Measurements from ENCODE around the gene UCK2.

UCK2 gene

DNA sequence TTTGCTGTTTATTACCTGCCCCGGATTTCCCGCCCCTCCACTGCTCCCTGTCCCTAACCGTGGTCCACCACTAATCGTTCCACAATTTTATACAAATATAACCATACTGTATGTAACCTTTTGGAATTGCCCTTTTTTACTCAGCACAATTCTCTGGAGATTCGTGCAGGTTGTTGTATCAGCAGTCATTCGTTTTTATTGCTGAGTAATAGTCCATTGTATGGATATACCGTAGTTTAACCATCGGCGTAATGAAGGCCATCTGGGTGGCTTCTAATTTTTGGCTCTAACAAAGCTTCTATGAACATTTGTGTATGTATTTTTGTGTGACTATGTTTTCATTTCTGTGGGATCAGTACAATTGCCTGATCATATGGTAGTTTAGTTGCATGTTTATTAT, 50.0 kb downstream of the UCK2 start:
- no peaks in the 10 kb centered on the region for H3K9me3 Mint-ChIP-seq
- peaks cover 43% of the 10 kb centered on the region for H3K4me1 Mint-ChIP-seq
- H3K27ac Mint-ChIP-seq, result no peak overlapping the region
- H3K27me3 Mint-ChIP-seq, result peaks cover 3% of the 10 kb centered on the region
- no peak overlapping the region for H3K4me3 Mint-ChIP-seq
- H3K36me3 Mint-ChIP-seq, result peaks cover 3% of the 10 kb centered on the region

DNA sequence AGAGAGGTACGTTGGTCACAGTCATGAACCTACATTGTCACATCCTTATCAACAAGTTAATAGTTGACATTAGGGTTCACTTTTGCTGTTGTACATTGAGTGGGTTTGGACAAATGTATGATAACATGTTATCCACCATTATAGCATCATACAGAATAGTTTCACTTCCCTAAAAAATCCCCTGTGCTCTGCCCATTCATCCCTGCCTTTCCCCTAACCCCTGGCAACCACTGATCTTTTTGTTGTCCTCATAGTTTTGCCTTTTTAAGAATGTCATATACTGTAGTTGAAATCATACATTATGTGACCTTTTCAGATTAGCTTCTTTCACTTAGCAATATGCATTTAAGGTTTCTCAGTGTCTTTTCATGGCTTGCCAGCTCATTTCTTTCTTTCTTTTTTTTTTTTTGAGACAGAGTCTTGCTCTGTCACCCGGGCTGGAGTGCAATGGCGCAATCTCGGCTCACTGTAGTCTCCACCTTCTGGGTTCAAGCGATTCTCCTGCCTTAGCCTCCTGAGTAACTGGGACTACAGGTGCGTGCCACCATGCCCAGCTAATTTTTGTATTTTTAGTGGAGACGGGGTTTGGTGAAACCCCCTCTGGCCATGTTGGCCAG, 50.6 kb downstream of the UCK2 start:
- peaks cover 37% of the 10 kb centered on the region for H3K4me1 Mint-ChIP-seq
- no peaks in the 10 kb centered on the region for H3K9me3 Mint-ChIP-seq
- H3K4me3 Mint-ChIP-seq, result no peak overlapping the region
- peaks cover 3% of the 10 kb centered on the region for H3K27me3 Mint-ChIP-seq
- H3K27ac Mint-ChIP-seq, result no peak overlapping the region
- H3K36me3 Mint-ChIP-seq, result peaks cover 3% of the 10 kb centered on the region

DNA sequence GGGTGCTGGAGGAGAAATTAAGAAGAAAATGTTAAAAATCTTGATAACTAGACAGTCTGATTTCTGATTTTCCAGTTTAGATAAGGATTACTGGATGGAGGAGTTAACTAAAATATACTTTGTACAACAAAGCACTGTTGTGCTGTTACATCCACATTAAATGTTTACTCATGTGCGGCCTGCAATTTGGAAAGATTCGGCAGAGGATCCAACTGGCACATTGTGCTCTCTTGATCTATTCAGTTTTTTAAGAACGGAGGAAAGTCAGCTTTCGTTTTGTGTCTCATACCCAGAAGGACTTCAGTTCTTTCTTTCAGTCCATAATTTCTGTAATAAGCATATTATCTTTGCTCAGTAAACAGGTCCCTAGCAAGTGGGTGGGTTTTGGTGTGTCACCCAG, 52.5 kb downstream of the UCK2 start:
- no peak overlapping the region for H3K4me3 Mint-ChIP-seq
- peaks cover 3% of the 10 kb centered on the region for H3K36me3 Mint-ChIP-seq
- no peaks in the 10 kb centered on the region for H3K9me3 Mint-ChIP-seq
- peaks cover 21% of the 10 kb centered on the region for H3K4me1 Mint-ChIP-seq
- H3K27ac Mint-ChIP-seq, result no peak overlapping the region
- H3K27me3 Mint-ChIP-seq, result peaks cover 3% of the 10 kb centered on the region

DNA sequence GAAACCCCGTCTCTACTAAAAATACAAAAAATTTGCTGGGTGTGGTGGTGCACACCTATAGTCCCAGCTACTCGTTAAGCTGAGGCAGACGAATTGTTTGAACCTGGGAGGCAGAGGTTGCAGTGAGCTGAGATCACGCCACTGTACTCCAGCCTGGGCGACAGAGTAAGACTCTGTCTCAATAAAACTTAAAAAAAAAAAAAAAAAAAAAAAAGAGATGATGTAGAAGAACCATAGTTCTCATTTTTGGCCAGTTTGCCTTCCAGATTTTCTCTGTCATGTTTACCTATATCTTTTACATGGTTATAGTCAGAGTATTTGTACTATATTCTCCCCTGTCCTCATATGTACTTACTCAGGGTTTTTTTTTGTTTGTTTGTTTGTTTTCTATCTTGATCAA, 53.6 kb downstream of the UCK2 start:
- peaks cover 12% of the 10 kb centered on the region for H3K4me1 Mint-ChIP-seq
- peaks cover 3% of the 10 kb centered on the region for H3K27me3 Mint-ChIP-seq
- no peak overlapping the region for H3K4me3 Mint-ChIP-seq
- H3K9me3 Mint-ChIP-seq, result no peaks in the 10 kb centered on the region
- peaks cover 3% of the 10 kb centered on the region for H3K36me3 Mint-ChIP-seq
- no peak overlapping the region for H3K27ac Mint-ChIP-seq

DNA sequence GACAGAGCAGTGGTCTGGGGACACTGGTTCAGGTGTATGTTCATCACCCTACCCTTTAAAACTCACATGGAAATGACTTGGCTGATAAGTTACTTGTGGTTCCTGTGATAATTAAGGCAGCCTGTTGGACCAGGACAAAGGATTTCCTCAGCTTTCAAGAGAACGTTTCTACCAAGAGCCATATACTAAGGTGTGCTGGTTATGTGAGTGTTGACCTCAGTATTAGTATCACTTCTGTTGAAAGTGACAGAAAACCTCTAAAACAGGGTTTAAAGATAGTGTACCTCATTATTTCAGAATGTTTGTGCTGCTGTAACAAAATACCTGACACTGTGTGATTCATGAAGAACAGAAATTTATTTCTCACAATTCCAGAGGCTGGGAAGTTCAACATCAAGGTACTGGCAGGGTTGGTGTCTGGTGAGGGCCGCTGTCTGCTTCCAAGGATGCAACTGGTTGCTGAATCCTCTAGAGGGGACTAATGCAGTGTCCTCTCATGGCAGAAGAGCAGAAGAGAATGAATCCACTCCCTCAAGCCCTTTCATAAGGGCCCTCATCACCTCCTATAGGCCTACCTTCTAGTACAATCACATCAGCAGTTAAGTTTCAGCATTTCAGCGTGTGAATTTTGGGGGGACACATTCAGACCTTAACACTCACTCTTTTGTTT, 54.9 kb downstream of the UCK2 start:
- H3K4me1 Mint-ChIP-seq, result peaks cover 8% of the 10 kb centered on the region
- H3K36me3 Mint-ChIP-seq, result peaks cover 3% of the 10 kb centered on the region
- no peaks in the 10 kb centered on the region for H3K9me3 Mint-ChIP-seq
- no peak overlapping the region for H3K4me3 Mint-ChIP-seq
- no peak overlapping the region for H3K27ac Mint-ChIP-seq
- peaks cover 2% of the 10 kb centered on the region for H3K27me3 Mint-ChIP-seq

DNA sequence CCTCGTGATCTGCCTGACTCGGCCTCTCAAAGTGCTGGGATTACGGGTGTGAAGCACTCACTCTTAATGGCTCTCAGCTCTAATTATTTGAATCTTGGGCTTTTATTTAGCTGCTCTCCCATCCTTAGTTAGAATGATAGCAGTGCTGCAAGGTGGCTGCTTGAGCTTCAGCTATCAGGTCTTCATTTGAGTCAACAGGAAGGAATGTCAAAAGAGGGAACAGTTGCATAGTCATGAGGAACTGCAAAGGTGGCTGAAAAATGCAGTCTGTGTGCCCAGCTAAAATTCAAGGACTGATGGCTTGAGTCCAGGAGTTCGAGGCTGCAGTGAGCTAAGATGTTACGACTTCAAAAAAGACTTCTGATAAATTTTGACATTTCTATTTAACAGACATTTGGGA, 55.6 kb downstream of the UCK2 start:
- Mint-ChIP-seq H3K9me3 (no peaks in the 10 kb centered on the region), H3K27ac (no peak overlapping the region), H3K4me1 (peaks cover 8% of the 10 kb centered on the region), H3K27me3 (peaks cover 1% of the 10 kb centered on the region), H3K4me3 (no peak overlapping the region), H3K36me3 (peaks cover 3% of the 10 kb centered on the region)

DNA sequence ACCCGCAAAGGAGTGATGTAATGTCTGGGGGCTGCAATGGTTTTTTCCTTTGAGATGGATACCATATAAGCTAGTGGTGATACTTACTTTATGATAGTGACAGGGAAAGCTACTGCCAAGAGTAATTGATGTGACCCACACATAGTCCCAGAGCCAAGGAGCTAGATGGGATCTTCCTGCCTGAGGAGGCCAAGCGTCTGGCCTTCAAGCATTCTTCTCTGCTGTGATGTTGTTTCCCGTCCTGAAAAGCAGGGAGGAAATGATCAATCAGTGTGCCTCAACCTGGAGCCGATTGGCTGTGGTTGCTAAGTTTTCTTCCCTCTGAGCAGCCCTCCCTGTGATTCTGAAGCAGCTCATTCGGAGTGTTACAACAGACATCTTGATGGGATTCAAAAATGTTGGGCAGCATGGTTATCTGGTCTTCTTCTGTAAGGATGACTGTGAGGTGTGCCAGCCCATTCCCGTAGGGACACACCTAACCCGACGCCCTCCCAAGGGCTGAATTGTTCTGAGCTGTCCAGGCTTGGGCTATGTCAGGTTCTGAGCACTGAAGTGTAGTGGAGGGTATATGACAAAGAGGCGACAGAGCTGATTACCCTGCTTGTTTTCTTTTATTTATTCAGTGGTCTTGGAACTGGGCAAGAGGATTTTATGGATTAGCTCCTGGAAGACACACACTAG, 56.7 kb downstream of the UCK2 start:
- Mint-ChIP-seq H3K4me3 (no peak overlapping the region), H3K36me3 (peaks cover 1% of the 10 kb centered on the region), H3K27me3 (peaks cover 1% of the 10 kb centered on the region), H3K27ac (no peak overlapping the region), H3K9me3 (no peaks in the 10 kb centered on the region), H3K4me1 (peaks cover 8% of the 10 kb centered on the region)

DNA sequence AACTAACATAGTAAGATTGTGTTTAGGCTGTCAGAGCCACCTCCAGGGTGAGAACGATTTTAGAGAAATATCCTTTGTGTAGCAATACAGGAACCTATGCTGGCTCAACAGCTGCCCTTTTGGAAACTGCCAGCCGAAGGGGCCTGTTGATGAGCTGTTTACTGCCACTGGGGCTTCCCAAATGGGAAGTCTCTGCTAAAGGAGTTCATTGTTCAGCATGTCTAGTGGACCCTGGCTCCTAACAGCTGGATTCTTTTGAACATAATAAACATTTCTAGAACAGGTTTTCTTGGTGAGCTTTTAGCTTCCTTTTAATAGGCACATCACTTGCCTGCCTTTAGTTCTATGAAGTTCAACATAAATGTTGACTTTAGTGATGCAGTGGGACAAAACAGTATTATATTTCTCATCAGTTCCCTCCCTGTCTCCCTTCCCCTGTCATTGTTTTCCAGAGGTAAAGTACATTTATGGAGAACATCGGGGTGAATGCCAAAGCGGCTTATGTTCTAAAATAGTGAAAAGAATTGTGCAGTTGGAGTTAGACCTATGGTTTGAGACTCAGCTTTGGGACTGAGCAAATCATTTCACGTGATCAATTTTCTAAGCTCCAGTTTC, 57.4 kb downstream of the UCK2 start:
- Mint-ChIP-seq H3K27ac (no peak overlapping the region), H3K4me3 (no peak overlapping the region), H3K4me1 (peaks cover 4% of the 10 kb centered on the region), H3K9me3 (no peaks in the 10 kb centered on the region), H3K36me3 (peaks cover 1% of the 10 kb centered on the region), H3K27me3 (peaks cover 1% of the 10 kb centered on the region)

DNA sequence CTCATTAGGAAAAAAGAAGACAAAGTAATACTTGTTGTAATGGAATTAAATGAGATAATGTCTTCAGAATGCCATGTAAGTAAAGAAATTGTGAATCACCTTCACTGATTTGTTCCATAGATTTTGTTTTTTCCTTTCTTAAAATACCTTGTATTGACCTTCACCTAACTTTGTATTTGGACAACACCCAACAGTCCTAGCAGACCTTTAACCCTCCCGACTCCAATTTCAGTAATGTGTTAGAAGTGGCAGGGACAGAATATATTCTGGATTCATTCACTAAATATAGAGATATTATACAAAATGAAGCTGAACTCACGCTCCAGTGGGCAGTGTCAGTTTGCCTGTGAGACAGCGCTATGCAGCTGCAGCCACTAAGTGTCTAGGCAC, 57.9 kb downstream of the UCK2 start:
- Mint-ChIP-seq H3K36me3 (peaks cover 4% of the 10 kb centered on the region), H3K9me3 (no peaks in the 10 kb centered on the region), H3K27ac (no peak overlapping the region), H3K27me3 (peaks cover 1% of the 10 kb centered on the region), H3K4me1 (no peaks in the 10 kb centered on the region), H3K4me3 (no peak overlapping the region)

DNA sequence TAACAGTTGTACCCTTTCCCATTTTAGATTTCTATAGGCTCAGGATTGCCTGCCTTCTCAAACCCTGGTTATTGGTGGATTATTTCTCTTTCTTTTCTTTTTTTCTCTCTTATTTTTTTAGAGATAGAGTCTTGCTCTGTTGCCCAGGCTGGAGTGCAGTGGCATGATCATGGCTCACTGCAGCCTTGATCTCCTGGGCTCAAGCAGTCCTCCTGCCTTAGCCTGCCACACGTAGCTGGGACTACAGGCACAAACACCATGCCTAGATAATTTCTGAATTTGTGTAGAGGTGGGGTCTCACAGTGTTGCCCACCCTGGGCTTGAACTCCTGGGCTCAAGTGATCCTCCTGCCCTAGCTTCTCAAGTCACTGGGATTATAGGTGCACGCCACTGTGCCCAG, 58.8 kb downstream of the UCK2 start:
- Mint-ChIP-seq H3K36me3 (peaks cover 5% of the 10 kb centered on the region), H3K27ac (no peak overlapping the region), H3K9me3 (no peaks in the 10 kb centered on the region), H3K4me1 (no peaks in the 10 kb centered on the region), H3K4me3 (no peak overlapping the region), H3K27me3 (peaks cover under 1% of the 10 kb centered on the region)

DNA sequence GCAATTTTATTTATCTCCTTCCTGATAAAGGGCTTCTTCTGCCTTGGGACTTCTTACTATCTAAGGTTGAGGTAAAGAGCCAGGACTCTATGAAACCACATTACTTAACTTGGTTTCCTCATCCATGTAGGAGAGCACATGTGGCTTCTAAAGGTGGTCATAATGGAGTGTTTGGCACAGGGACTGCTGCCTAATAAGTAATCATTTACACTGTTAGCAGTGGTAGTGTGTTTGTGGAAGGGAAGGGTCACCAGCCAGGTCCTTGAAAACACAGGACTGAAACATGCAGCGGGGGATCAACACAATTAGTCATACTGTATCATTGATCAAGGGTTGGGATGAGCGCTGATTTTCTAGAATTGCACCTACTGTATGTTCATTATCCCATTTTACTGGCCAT, 59.6 kb downstream of the UCK2 start:
- no peaks in the 10 kb centered on the region for H3K27me3 Mint-ChIP-seq
- no peaks in the 10 kb centered on the region for H3K4me1 Mint-ChIP-seq
- no peak overlapping the region for H3K4me3 Mint-ChIP-seq
- no peaks in the 10 kb centered on the region for H3K9me3 Mint-ChIP-seq
- H3K27ac Mint-ChIP-seq, result no peak overlapping the region
- peaks cover 8% of the 10 kb centered on the region for H3K36me3 Mint-ChIP-seq

DNA sequence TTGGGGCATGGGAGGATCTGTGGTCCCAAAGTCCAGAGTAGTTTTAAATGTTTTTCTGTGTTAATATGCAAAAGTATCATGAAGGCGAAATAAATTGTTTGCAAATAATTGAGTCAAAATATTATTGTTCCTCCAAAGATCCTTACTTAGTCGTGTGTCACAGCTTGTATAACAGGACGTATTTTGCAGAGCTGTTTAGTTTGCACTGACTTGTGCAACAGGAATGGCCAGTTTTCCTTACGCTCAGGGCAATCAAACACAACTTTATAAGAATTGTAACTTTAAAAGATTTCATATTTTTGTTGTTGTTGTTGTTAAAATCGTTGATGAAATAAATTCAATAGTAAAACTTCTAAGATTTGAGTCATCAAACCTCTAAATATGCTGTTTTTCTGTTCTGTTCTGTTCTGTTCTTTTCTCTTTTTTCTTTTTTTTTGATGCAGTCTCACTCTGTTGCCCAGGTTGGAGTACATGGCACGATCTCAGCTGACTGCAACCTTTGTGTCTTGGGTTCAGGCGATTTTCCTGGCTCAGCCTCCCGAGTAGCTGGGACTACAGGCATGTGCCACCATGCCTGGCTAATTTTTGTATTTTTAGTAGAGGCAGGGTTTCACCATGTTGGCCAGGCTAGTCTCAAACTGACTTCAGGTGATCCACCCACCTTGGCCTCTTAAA, 60.6 kb downstream of the UCK2 start:
- no peak overlapping the region for H3K27ac Mint-ChIP-seq
- no peaks in the 10 kb centered on the region for H3K4me1 Mint-ChIP-seq
- no peaks in the 10 kb centered on the region for H3K9me3 Mint-ChIP-seq
- peaks cover 15% of the 10 kb centered on the region for H3K36me3 Mint-ChIP-seq
- no peaks in the 10 kb centered on the region for H3K27me3 Mint-ChIP-seq
- H3K4me3 Mint-ChIP-seq, result no peak overlapping the region

DNA sequence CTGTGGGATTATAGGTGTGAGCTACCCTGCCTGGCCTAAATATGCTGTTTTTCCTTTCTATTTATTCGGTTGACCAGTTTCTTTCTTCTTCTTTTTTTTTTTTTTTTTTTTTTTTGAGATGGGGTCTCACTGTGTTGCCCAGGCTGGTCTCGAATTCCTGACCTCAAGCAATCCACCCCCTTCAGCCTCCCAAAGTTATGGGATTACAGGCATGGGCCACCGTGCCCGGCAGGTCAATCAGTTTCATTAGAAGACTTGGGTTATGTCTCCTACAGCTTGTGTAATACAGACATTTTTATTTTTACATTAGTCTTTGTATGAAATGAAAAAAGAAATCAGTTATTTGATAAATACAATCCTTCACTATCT, 61.1 kb downstream of the UCK2 start:
- Mint-ChIP-seq H3K9me3 (no peaks in the 10 kb centered on the region), H3K4me1 (no peaks in the 10 kb centered on the region), H3K27ac (no peak overlapping the region), H3K4me3 (no peak overlapping the region), H3K36me3 (peaks cover 15% of the 10 kb centered on the region), H3K27me3 (no peaks in the 10 kb centered on the region)

DNA sequence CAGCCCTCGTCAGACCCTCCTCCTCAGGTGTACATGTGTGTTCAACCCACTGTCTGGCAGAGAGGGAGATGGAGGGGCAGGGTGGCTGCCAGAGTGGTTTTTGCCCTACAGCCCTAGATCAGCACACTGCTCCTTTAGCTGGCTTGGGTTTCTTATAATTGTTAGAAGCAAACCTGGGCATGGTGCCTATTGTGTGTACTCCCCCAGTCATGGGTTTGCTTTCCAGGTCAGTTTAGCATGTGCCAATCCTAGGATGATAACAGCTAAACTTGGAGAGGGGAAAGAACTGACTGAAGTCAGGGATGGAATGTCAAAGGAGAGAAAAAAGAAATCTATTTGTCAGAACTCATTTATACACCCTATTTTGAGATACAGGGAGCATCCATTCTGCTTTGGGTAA, 63.3 kb downstream of the UCK2 start:
- Mint-ChIP-seq H3K27ac (no peak overlapping the region), H3K27me3 (no peaks in the 10 kb centered on the region), H3K4me1 (no peaks in the 10 kb centered on the region), H3K9me3 (no peaks in the 10 kb centered on the region), H3K4me3 (no peak overlapping the region), H3K36me3 (peaks cover 16% of the 10 kb centered on the region)

DNA sequence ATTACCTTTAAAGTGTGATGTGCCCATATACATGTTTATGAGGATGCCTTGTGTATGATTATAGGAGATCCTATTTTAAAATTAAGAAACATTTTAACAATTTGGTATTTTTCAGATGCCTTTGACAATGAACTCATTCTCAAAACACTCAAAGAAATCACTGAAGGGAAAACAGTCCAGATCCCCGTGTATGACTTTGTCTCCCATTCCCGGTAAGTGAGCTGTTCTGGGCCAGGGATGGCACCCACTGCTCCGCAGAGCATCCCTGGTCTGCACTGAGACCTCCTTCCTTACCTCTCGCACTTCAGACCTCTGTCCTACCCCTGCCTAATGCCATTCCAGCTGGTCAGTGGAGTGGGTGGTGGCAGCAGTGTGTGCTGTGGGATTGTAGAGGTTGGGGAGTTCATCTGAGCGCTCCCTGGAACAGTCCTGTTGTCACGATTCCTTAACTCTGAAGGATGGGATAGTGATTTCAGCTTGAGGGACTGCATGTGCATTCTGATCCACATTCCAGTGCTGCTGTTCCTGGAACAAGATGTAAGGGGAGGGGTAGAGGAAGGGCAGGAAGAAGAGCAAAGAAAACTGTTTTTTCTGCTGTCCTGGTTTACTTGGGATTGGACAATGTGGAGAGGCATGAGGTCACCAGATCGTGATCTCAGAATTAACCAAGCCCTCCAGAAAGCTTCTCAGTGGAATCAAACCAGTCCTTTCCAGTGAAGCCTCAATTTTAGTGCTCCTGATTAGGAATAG, 63.9 kb downstream of the UCK2 start:
- Mint-ChIP-seq H3K27me3 (no peaks in the 10 kb centered on the region), H3K36me3 (peaks cover 16% of the 10 kb centered on the region), H3K27ac (no peak overlapping the region), H3K9me3 (no peaks in the 10 kb centered on the region), H3K4me3 (no peak overlapping the region), H3K4me1 (no peaks in the 10 kb centered on the region)
